ENCODE data around the gene ARL3. TPM values are rescaled to one million over a fixed set of nuclear protein-coding genes. Genes with fewer than 3 reads are reported as not detected.

Gene ARL3
- total RNA-seq, 1 experiment from 2014 or later, result 16.5 TPM

- Histone ChIP-seq H2BK12ac (ENCODE audit: insufficient read length, low read depth, low read length) (no peak overlapping the region), H3K14ac (ENCODE audit: insufficient read depth, low read length) (0 out of 2 replicates have a peak overlapping the region, but pooled peaks have one; percentile 34), H2BK120ac (ENCODE audit: low read depth, low read length, poor library complexity, severe bottlenecking) (no peak overlapping the region), H3K27me3 (ENCODE audit: insufficient read depth, low read length) (no peaks in the 10 kb centered on the region), H2BK20ac (ENCODE audit: low read depth, low read length, poor library complexity, severe bottlenecking) (no peak overlapping the region), H3K56ac (ENCODE audit: insufficient read length, low read depth, low read length) (no peak overlapping the region), H3K18ac (ENCODE audit: insufficient read length, low read depth, low read length) (no peak overlapping the region), H2AK5ac (ENCODE audit: insufficient read length, low read length) (no peak overlapping the region), H4K91ac (ENCODE audit: insufficient read length, low read depth, low read length) (no peak overlapping the region), H4K8ac (replicated peaks; ENCODE audit: insufficient read length, low read depth, low read length) (no peak overlapping the region), H4K5ac (ENCODE audit: insufficient read length, low read depth, low read length) (no peak overlapping the region), H3K27ac (ENCODE audit: insufficient read length, low read depth, low read length) (no peak overlapping the region), H3K9me3 (ENCODE audit: control insufficient read depth, low read depth, low read length) (no peaks in the 10 kb centered on the region), H3K4me2 (ENCODE audit: insufficient read depth, insufficient read length, low read length) (peak overlapping the region; percentile 40), H3K79me2 (ENCODE audit: insufficient read depth, low read length) (no peaks in the 10 kb centered on the region), H3K79me1 (ENCODE audit: insufficient read depth, low read depth, low read length, poor library complexity, severe bottlenecking) (no peaks in the 10 kb centered on the region), H3T11ph (ENCODE audit: low read length) (no peak overlapping the region), H2BK15ac (ENCODE audit: low read depth, low read length) (no peak overlapping the region), H3K23me2 (ENCODE audit: insufficient read length, low read depth, low read length, poor library complexity, severe bottlenecking) (no peaks in the 10 kb centered on the region), H3K4ac (ENCODE audit: low read depth, low read length) (no peak overlapping the region), H4K20me1 (ENCODE audit: control insufficient read depth, insufficient read depth, insufficient read length) (no peaks in the 10 kb centered on the region), H3K4me1 (ENCODE audit: insufficient read depth, low read length) (peaks cover 19% of the 10 kb centered on the region), H2AFZ (ENCODE audit: low read length) (no peak overlapping the region), H3K9ac (ENCODE audit: extremely low read depth, insufficient read length, low read length) (no peak overlapping the region), H2BK5ac (ENCODE audit: insufficient read length, low read length) (no peak overlapping the region), H3K23ac (ENCODE audit: insufficient read length, low read depth, low read length) (no peak overlapping the region)
- Mint-ChIP-seq H3K36me3 (ENCODE audit: insufficient read depth in 1 of 3, low read depth in 3 of 3) (no peaks in the 10 kb centered on the region; a peak in 1 of 7 replicates), H3K9me3 (no peaks in the 10 kb centered on the region; a peak in 1 of 5 replicates), H3K4me3 (peak overlapping the region in 1 of 2 experiments; percentile 13; a peak in 1 of 5 replicates), H3K4me1 (peaks cover 54 to 66% of the 10 kb centered on the region in 2 experiments), H3K27ac (peak overlapping the region in 2 of 3 experiments; percentile 73 to 78; a peak in 4 of 7 replicates), H3K27me3 (ENCODE audit: low read depth) (no peaks in the 10 kb centered on the region)
- DNase-seq, result peak; percentile 58
- WGBS (ENCODE audit: extremely low coverage, insufficient read length, low lambda C conversion rate), result no CpG with 5 or more reads among the region's 6 CpGs
- no peak for TF ChIP-seq CTCF (conservative IDR thresholded peaks at IDR 0.05)
Measured at GRCh38 chr10:102670871-102671434, 43.2 kb downstream of the ARL3 start.
